Measurements from ENCODE around the gene TSPAN32. TPM values are rescaled to one million over a fixed set of nuclear protein-coding genes. Genes with fewer than 3 reads are reported as not detected.

TSPAN32 gene
- total RNA-seq, 1 experiment from 2014 or later: not detected

DNA sequence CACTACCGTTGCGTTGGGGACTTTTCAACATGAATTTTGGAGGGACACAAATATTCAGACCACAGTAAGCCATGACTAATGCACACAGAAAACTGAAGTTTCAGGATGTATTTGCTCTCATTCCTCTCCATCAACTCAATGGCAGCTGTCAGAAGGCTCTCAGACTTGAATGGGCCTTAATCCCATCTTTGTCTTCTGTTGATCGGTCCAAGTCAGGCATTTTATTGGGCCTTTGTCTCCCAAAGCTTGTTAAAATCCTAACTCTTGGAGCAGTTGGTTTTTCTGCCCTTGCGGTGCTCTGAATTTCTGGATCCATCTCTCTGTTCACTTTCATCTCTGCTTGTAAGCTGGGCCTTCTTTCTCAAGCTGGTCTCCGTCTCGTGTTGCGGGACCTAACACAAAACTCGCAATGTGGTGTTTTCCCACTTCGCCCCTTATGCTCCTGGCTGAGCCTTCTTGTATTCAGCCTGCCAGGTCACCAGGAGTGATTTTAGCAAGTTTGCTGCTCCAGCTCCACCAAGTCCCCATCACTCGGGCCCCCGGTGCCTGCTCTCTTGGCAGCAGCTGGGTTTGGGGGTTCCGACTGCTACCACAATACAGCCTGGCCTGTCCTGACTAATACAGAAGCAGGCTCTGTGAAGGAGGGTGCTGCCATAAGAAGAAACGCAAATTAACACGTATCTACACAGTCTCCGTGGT is 27.0 kb downstream of the TSPAN32 start:
- Histone ChIP-seq H3K4me3 (replicated peaks in 1 of 2; ENCODE audit: low read depth in 1 of 2, low read length in 2 of 2) (no peak overlapping the region), H3K9me3 (ENCODE audit: control insufficient read depth in 1 of 2, insufficient read depth in 1 of 2, low read depth in 1 of 2, low read length in 2 of 2) (peaks cover 0 to 4% of the 10 kb centered on the region in 2 experiments; a peak in 1 of 4 replicates), H3K4me2 (ENCODE audit: low read length) (no peak overlapping the region), H2AFZ (ENCODE audit: low read depth, low read length, poor library complexity, severe bottlenecking) (no peak overlapping the region), H3K9ac (ENCODE audit: low read length) (no peak overlapping the region), H3K9me2 (ENCODE audit: insufficient read depth) (no peaks in the 10 kb centered on the region), H3K27ac (ENCODE audit: low read depth, low read length) (no peak overlapping the region), H3K79me2 (ENCODE audit: insufficient read depth, low read length) (no peaks in the 10 kb centered on the region), H4K20me1 (ENCODE audit: insufficient read depth) (no peaks in the 10 kb centered on the region), H3K27me3 (ENCODE audit: insufficient read depth, low read length) (no peaks in the 10 kb centered on the region), H3K4me1 (ENCODE audit: control insufficient read depth in 1 of 2, insufficient read depth in 2 of 2, low read length in 2 of 2) (peaks cover 0 to 6% of the 10 kb centered on the region in 2 experiments; a peak in 2 of 4 replicates), H3K36me3 (ENCODE audit: control insufficient read depth in 1 of 2, insufficient read depth in 2 of 2, low read length in 2 of 2) (no peaks in the 10 kb centered on the region)
- intact Hi-C loops (cut with micrococcal nuclease): no loop called here
- BruUV-seq (replicated peaks): no TSS peak
- no peak for ATAC-seq
- no peak for TF ChIP-seq JUND (IDR thresholded peaks at IDR 0.05)
- TF ChIP-seq TCF7L2 (IDR thresholded peaks at IDR 0.05; ENCODE audit: borderline replicate concordance, extremely low read depth, insufficient read depth, insufficient read length): no peak
- TF ChIP-seq, protein P1, sequence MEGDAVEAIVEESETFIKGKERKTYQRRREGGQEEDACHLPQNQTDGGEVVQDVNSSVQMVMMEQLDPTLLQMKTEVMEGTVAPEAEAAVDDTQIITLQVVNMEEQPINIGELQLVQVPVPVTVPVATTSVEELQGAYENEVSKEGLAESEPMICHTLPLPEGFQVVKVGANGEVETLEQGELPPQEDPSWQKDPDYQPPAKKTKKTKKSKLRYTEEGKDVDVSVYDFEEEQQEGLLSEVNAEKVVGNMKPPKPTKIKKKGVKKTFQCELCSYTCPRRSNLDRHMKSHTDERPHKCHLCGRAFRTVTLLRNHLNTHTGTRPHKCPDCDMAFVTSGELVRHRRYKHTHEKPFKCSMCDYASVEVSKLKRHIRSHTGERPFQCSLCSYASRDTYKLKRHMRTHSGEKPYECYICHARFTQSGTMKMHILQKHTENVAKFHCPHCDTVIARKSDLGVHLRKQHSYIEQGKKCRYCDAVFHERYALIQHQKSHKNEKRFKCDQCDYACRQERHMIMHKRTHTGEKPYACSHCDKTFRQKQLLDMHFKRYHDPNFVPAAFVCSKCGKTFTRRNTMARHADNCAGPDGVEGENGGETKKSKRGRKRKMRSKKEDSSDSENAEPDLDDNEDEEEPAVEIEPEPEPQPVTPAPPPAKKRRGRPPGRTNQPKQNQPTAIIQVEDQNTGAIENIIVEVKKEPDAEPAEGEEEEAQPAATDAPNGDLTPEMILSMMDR (IDR thresholded peaks at IDR 0.05 in 2 of 3, conservative IDR thresholded peaks at IDR 0.05 in 1 of 3; ENCODE audit: borderline replicate concordance in 1 of 3, insufficient read depth in 1 of 3, low read depth in 2 of 3, low read length in 2 of 3): no peak
- RAD21 ChIA-PET (ENCODE audit: low non-redundant PET in 1 of 2, low total read pairs in 2 of 2, uncharacterized antibody in 2 of 2, unreplicated experiment in 2 of 2): no interaction called here
- no peak for DNase-seq (ENCODE audit: low read depth, low spot score)
- CTCF ChIA-PET: no interaction called here
- POLR2A ChIA-PET: no interaction called here

DNA sequence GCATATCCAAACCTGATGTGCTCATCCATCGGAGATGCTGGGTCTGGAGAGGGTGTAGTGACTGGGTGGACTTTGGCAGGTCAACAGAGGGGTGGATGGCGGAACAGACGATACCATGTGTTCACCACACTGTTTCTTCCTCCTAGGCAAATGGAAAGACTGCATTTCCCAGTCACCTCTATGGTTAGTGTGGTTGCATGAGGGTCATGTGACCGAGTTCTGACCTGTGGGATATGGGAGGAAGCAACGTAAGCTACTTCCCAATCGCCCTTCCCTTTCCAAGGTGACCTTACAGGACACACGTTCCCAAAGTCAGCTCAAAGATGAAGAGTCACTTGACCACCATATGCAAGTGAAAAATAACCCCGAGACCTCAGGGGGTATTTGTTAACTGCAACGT is 27.7 kb downstream of the TSPAN32 start:
- RAD21 ChIA-PET (ENCODE audit: low non-redundant PET in 1 of 2, low total read pairs in 2 of 2, uncharacterized antibody in 2 of 2, unreplicated experiment in 2 of 2): no interaction called here

More for the DNA sequence above, 27.7 kb downstream of the TSPAN32 start:
- CTCF ChIA-PET: no interaction called here
- BruUV-seq (replicated peaks): no TSS peak
- no peaks in the 10 kb centered on the region for H3K36me3 ChIP-seq (ENCODE audit: control insufficient read depth in 1 of 2, insufficient read depth in 2 of 2, low read length in 2 of 2)
- H3K9ac ChIP-seq (ENCODE audit: low read length): no peak overlapping the region
- peaks cover 0 to 4% of the 10 kb centered on the region in 2 experiments; a peak in 1 of 4 replicates for H3K9me3 ChIP-seq (ENCODE audit: control insufficient read depth in 1 of 2, insufficient read depth in 1 of 2, low read depth in 1 of 2, low read length in 2 of 2)
- no peak for ATAC-seq
- no peaks in the 10 kb centered on the region for H3K27me3 ChIP-seq (ENCODE audit: insufficient read depth, low read length)
- no peak overlapping the region for H3K4me3 ChIP-seq (replicated peaks in 1 of 2; ENCODE audit: low read depth in 1 of 2, low read length in 2 of 2)
- TF ChIP-seq CEBPB (IDR thresholded peaks at IDR 0.05; ENCODE audit: low read depth): no peak
- TF ChIP-seq, protein P1 (IDR thresholded peaks at IDR 0.05 in 2 of 3, conservative IDR thresholded peaks at IDR 0.05 in 1 of 3; ENCODE audit: borderline replicate concordance in 1 of 3, insufficient read depth in 1 of 3, low read depth in 2 of 3, low read length in 2 of 3): no peak
- TF ChIP-seq FOSL1 (IDR thresholded peaks at IDR 0.05; ENCODE audit: low read depth): no peak
- no peak for TF ChIP-seq RAD21 (IDR thresholded peaks at IDR 0.05; ENCODE audit: low read depth)
- TF ChIP-seq, protein P2, sequence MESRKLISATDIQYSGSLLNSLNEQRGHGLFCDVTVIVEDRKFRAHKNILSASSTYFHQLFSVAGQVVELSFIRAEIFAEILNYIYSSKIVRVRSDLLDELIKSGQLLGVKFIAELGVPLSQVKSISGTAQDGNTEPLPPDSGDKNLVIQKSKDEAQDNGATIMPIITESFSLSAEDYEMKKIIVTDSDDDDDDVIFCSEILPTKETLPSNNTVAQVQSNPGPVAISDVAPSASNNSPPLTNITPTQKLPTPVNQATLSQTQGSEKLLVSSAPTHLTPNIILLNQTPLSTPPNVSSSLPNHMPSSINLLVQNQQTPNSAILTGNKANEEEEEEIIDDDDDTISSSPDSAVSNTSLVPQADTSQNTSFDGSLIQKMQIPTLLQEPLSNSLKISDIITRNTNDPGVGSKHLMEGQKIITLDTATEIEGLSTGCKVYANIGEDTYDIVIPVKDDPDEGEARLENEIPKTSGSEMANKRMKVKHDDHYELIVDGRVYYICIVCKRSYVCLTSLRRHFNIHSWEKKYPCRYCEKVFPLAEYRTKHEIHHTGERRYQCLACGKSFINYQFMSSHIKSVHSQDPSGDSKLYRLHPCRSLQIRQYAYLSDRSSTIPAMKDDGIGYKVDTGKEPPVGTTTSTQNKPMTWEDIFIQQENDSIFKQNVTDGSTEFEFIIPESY (IDR thresholded peaks at IDR 0.05; ENCODE audit: extremely low read depth, insufficient replicate concordance, low read length): no peak
- H4K20me1 ChIP-seq (ENCODE audit: insufficient read depth): no peaks in the 10 kb centered on the region
- intact Hi-C loops (cut with micrococcal nuclease): no loop called here
- POLR2A ChIA-PET: no interaction called here
- no peak overlapping the region for H3K4me2 ChIP-seq (ENCODE audit: low read length)
- DNase-seq (ENCODE audit: low read depth, low spot score): no peak
- H3K4me1 ChIP-seq (ENCODE audit: control insufficient read depth in 1 of 2, insufficient read depth in 2 of 2, low read length in 2 of 2): peaks cover 0 to 6% of the 10 kb centered on the region in 2 experiments; a peak in 2 of 4 replicates
- H2AFZ ChIP-seq (ENCODE audit: low read depth, low read length, poor library complexity, severe bottlenecking): no peak overlapping the region
- no peaks in the 10 kb centered on the region for H3K79me2 ChIP-seq (ENCODE audit: insufficient read depth, low read length)
- H3K27ac ChIP-seq (ENCODE audit: low read depth, low read length): no peak overlapping the region
- no peaks in the 10 kb centered on the region for H3K9me2 ChIP-seq (ENCODE audit: insufficient read depth)

Data from HCT116 (cell line).